Prostate gland (tissue), 2 donors: Measurements from ENCODE around the gene ADAMTS17. TPM values are rescaled to one million over a fixed set of nuclear protein-coding genes. Genes with fewer than 3 reads are reported as not detected.

Experiments
- DNase-seq: peaks from one replicate; pipeline ENCODE4 v3.0.0-alpha.2; 2019; ENCODE audit warnings: low spot score
- H3K27ac ChIP-seq, 2 donors: fragments of 200-600 bp; sonication (generic); 2 replicates each; pipeline ENCODE4 v1.5.1; 2017 to 2019
- H3K27me3 ChIP-seq: fragments of 200-600 bp; sonication (generic); replicated peaks from 2 replicates; pipeline ENCODE4 v1.5.1; 2019; ENCODE audit not compliant: insufficient read depth
- H3K36me3 ChIP-seq, 2 donors: fragments of 200-600 bp; sonication (generic); 1 replicate in 1 of 2; 2 replicates in 1 of 2; pipeline versions ENCODE4 v1.5.1 to v1.8.1; 2017 to 2019
- H3K4me1 ChIP-seq: fragments of 200-600 bp; sonication (generic); replicated peaks from 2 replicates; pipeline ENCODE4 v1.5.1; 2019
- H3K4me3 ChIP-seq, 2 donors: fragments of 200-600 bp; sonication (generic); 2 replicates each; pipeline ENCODE4 v1.5.1; 2017 to 2019
- H3K9me3 ChIP-seq: fragments of 200-600 bp; sonication (generic); 2 replicates; pipeline ENCODE4 v1.5.1; 2017
- POLR2A ChIP-seq: fragments of 450-650 bp; IDR thresholded peaks from one replicate; pipeline ENCODE4 v1.6.1; 2016; ENCODE audit warnings: antibody characterized with exemption, mild to moderate bottlenecking
- POLR2AphosphoS5 ChIP-seq: sonication (generic); formaldehyde crosslinking; IDR thresholded peaks from one replicate; pipeline ENCODE4 v1.6.1; 2017; ENCODE audit warnings: antibody characterized with exemption
- WGBS: methylation state at CpG from one replicate; pipeline ENCODE4 v1.1.5; 2018; 5-methylcytosine and 5-hydroxymethylcytosine counted together
- intact Hi-C: fragments of 100-400 bp; cut with DNase I; formaldehyde crosslinking; loops from one replicate; pipeline ENCODE4 v1.14.2; 2022
- total RNA-seq, 2 donors: library from RNA; depleted of rRNA; stranded (reverse); fragments of >200 nt; gene quantifications; one replicate each; pipeline ENCODE4 v1.1.0, GENCODE V29; 2016
- TF ChIP-seq, protein P1 (sequence below), 4 experiments: fragments of 200-600 bp in 2 of 4; fragments of 450-650 bp in 2 of 4; sonication (generic) in 2 of 4; IDR thresholded peaks; 1 replicate in 3 of 4; 2 replicates in 1 of 4; pipeline ENCODE4 v1.5.1; 2016 to 2019; ENCODE audit warnings: antibody characterized with exemption in 4 of 4, mild to moderate bottlenecking in 2 of 4, moderate library complexity in 2 of 4

Gene ADAMTS17
- total RNA-seq, 2 donors from 2014 or later = 2.7 to 5.6 TPM

DNA sequence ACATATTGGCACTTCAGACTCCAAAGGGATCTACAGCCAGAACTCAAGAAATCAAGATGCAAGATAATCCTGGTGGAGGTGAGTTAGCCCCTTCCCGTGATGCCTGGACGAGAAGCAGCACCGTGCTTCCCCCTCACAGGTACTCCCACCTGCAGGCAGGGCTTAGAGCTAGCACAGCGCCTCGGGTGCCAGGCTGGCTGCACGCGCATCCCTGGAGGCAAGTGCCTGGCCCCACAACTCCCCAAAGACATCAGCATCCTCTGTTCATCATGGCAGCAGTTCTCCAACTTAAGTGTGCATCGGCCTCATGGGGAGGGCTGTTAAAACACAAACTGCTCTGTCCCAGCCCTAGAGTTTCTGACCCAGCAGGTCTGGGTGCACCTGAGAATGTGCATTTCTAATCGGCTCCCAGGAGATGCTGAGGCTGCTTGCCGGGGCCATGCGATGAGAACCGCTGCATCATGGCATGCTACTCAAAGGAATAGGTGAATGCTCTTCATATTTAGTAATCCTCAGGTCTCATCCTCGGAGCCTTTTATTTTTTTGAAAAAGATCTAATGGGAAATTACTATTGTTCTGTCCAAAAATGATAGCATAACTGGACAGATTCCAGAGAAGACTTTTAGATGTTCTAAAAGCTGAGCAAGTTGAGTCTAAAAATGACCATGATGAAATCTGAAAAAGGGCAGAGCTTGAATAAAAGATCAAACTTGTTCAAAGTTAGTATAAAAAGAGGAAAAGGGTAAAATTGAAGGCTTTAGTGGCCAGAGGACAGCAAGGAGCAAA is 244.2 kb downstream of the ADAMTS17 start:
- 92% methylated on average over 13 of the region's 13 CpGs for WGBS
- intact Hi-C loops = no loop called here
- H3K27me3 ChIP-seq = no peaks in the 10 kb centered on the region
- H3K27ac ChIP-seq = no peak overlapping the region
- no peaks in the 10 kb centered on the region for H3K4me1 ChIP-seq
- TF ChIP-seq, protein P1, sequence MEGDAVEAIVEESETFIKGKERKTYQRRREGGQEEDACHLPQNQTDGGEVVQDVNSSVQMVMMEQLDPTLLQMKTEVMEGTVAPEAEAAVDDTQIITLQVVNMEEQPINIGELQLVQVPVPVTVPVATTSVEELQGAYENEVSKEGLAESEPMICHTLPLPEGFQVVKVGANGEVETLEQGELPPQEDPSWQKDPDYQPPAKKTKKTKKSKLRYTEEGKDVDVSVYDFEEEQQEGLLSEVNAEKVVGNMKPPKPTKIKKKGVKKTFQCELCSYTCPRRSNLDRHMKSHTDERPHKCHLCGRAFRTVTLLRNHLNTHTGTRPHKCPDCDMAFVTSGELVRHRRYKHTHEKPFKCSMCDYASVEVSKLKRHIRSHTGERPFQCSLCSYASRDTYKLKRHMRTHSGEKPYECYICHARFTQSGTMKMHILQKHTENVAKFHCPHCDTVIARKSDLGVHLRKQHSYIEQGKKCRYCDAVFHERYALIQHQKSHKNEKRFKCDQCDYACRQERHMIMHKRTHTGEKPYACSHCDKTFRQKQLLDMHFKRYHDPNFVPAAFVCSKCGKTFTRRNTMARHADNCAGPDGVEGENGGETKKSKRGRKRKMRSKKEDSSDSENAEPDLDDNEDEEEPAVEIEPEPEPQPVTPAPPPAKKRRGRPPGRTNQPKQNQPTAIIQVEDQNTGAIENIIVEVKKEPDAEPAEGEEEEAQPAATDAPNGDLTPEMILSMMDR (IDR thresholded peaks at IDR 0.05) = no peak
- TF ChIP-seq POLR2A (no peak), POLR2AphosphoS5 (no peak)
- no peak for DNase-seq
- H3K9me3 ChIP-seq = no peaks in the 10 kb centered on the region
- no peaks in the 10 kb centered on the region for H3K36me3 ChIP-seq
- H3K4me3 ChIP-seq = no peak overlapping the region

DNA sequence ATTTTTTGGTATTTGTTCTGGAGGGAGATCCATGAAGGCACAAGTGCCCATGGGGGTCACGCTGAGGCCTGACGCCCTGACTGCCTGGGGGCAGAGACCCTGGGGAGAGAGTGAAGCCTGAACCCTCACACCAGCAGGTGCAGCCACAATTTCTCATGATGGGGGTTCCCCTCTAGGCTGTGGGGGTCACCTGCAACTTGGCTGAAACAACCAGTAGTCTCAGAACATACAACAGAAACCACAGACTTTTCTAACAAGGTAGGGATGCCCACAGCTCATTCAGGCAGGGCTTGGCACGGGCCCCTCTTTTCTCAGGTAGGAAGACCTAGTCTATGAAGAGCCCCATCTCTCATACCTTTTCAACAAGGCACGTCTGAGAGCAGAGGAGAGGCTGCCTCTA is 245.1 kb downstream of the ADAMTS17 start:
- Histone ChIP-seq H3K9me3 (no peaks in the 10 kb centered on the region), H3K36me3 (no peaks in the 10 kb centered on the region), H3K27me3 (no peaks in the 10 kb centered on the region), H3K4me1 (no peaks in the 10 kb centered on the region), H3K27ac (no peak overlapping the region), H3K4me3 (no peak overlapping the region)
- TF ChIP-seq POLR2AphosphoS5 (no peak), POLR2A (no peak)
- TF ChIP-seq, protein P1 (IDR thresholded peaks at IDR 0.05) = no peak
- no peak for DNase-seq
- intact Hi-C loops = no loop called here
- WGBS = 95% methylated on average over 4 of the region's 4 CpGs

- TF ChIP-seq, protein P1 (IDR thresholded peaks at IDR 0.05) = no peak
- TF ChIP-seq POLR2AphosphoS5 (no peak), POLR2A (no peak)
- DNase-seq = no peak
- H3K27me3 ChIP-seq = no peaks in the 10 kb centered on the region
- intact Hi-C loops = no loop called here
- no peak overlapping the region for H3K27ac ChIP-seq
- no peaks in the 10 kb centered on the region for H3K36me3 ChIP-seq
- WGBS = 96% methylated on average over 9 of the region's 9 CpGs
- no peak overlapping the region for H3K4me3 ChIP-seq
- H3K4me1 ChIP-seq = no peaks in the 10 kb centered on the region
- no peaks in the 10 kb centered on the region for H3K9me3 ChIP-seq
These were observed 245.6 kb downstream of the ADAMTS17 start for GRCh38 chr15:100096248-100096600.

- no peaks in the 10 kb centered on the region for H3K9me3 ChIP-seq
- TF ChIP-seq, protein P1 (IDR thresholded peaks at IDR 0.05) = no peak
- no peak for TF ChIP-seq POLR2A
- H3K36me3 ChIP-seq = no peaks in the 10 kb centered on the region
- intact Hi-C loops = no loop called here
- DNase-seq = no peak
- WGBS = 88% methylated on average over 13 of the region's 13 CpGs
- H3K27me3 ChIP-seq = no peaks in the 10 kb centered on the region
- H3K27ac ChIP-seq = no peak overlapping the region
- H3K4me1 ChIP-seq = no peaks in the 10 kb centered on the region
- H3K4me3 ChIP-seq = no peak overlapping the region
These were observed 246.1 kb downstream of the ADAMTS17 start for GRCh38 chr15:100095541-100096247.

DNA sequence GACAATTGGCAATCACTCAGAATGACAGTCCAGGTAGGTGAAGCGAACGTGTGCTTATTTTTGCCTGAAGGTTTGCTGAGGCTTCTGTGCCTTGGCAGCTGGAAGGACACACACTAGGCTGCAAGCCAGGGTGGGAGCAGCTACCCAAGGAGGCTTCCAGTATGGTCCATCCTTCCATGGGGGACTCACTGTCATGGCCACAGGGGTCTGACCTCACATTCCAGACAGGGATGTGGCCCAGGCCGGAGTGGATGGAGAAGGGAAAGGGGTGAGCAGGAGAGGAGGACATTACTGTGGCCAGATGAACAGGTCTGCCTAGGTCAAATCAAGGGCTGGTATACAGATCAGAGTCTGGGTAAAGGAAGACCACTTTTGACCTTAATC is 247.7 kb downstream of the ADAMTS17 start:
- Histone ChIP-seq H3K36me3 (no peaks in the 10 kb centered on the region), H3K9me3 (no peaks in the 10 kb centered on the region), H3K4me1 (no peaks in the 10 kb centered on the region), H3K27me3 (no peaks in the 10 kb centered on the region), H3K27ac (no peak overlapping the region), H3K4me3 (no peak overlapping the region)
- intact Hi-C loops = no loop called here
- WGBS = 84% methylated on average over 3 of the region's 3 CpGs
- no peak for DNase-seq
- TF ChIP-seq POLR2AphosphoS5 (no peak), POLR2A (no peak)
- TF ChIP-seq, protein P1 (IDR thresholded peaks at IDR 0.05) = no peak
